Endothelial cell (in vitro differentiated cells): ENCODE results near the gene PLPP1. TPM values are rescaled to one million over a fixed set of nuclear protein-coding genes. Genes with fewer than 3 reads are reported as not detected.

Experiments
- DNase-seq: peaks from one replicate; pipeline ENCODE4 v3.0.0; 2021; ENCODE audit warnings: low spot score
- H3K27ac Mint-ChIP-seq: one replicate; pipeline ENCODE4 v1.8.0; 2021; ENCODE audit warnings: mixed read lengths, inconsistent platforms; ENCODE audit not compliant: unreplicated experiment
- H3K27me3 Mint-ChIP-seq: one replicate; pipeline ENCODE4 v1.8.0; 2021; ENCODE audit warnings: mild to moderate bottlenecking, moderate library complexity, mixed read lengths, inconsistent platforms; ENCODE audit not compliant: unreplicated experiment
- H3K36me3 Mint-ChIP-seq: one replicate; pipeline ENCODE4 v1.8.0; 2021; ENCODE audit warnings: mild to moderate bottlenecking, low read depth, mixed read lengths, inconsistent platforms; ENCODE audit not compliant: unreplicated experiment
- H3K4me1 Mint-ChIP-seq: one replicate; pipeline ENCODE4 v1.8.0; 2021; ENCODE audit warnings: mild to moderate bottlenecking, mixed read lengths, inconsistent platforms; ENCODE audit not compliant: unreplicated experiment
- H3K4me3 Mint-ChIP-seq: one replicate; pipeline ENCODE4 v1.8.0; 2021; ENCODE audit warnings: mild to moderate bottlenecking, mixed read lengths, inconsistent platforms; ENCODE audit not compliant: unreplicated experiment
- H3K9me3 Mint-ChIP-seq: one replicate; pipeline ENCODE4 v1.8.0; 2021; ENCODE audit warnings: mixed read lengths, inconsistent platforms; ENCODE audit not compliant: unreplicated experiment
- total RNA-seq: library from RNA; stranded (reverse); fragmentation: NEBNext Ultra II Directional; extraction: Animal tissue kit (Norgen Biotek cat#: 25700); gene quantifications from one replicate; pipeline ENCODE4 v1.2.1, GENCODE V29; 2021; ENCODE audit not compliant: unreplicated experiment
- TF ChIP-seq, protein P1 (sequence below): fragments of 200-600 bp; sonication (generic); IDR thresholded peaks from one replicate; pipeline ENCODE4 v1.5.0; 2021; ENCODE audit warnings: antibody characterized with exemption; ENCODE audit not compliant: unreplicated experiment

The PLPP1 gene
- total RNA-seq, 1 donor from 2014 or later: 11.3 TPM

DNA sequence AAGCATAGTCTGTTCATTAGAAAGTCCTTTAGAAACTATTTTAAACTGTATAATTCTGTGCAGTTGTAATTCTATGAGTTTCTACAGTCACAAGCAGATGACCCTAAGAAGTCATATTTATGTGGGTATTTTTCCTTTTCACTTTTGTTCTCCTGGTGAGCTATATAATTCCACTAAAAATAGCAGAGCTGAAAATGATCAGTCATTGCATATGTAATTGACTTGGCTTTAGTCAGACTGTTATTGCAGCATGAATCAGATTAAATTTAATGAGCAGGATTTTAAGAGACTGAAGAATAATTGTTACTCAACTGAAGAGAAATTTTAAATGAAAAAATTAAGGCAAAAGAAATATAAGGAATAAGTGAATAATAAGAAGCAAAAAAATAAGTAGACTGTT is 118.5 kb downstream of the PLPP1 start:
- H3K4me1 Mint-ChIP-seq: no peaks in the 10 kb centered on the region
- no peak overlapping the region for H3K27ac Mint-ChIP-seq
- H3K9me3 Mint-ChIP-seq: no peaks in the 10 kb centered on the region
- no peak for DNase-seq
- H3K4me3 Mint-ChIP-seq: no peak overlapping the region
- TF ChIP-seq, protein P1, sequence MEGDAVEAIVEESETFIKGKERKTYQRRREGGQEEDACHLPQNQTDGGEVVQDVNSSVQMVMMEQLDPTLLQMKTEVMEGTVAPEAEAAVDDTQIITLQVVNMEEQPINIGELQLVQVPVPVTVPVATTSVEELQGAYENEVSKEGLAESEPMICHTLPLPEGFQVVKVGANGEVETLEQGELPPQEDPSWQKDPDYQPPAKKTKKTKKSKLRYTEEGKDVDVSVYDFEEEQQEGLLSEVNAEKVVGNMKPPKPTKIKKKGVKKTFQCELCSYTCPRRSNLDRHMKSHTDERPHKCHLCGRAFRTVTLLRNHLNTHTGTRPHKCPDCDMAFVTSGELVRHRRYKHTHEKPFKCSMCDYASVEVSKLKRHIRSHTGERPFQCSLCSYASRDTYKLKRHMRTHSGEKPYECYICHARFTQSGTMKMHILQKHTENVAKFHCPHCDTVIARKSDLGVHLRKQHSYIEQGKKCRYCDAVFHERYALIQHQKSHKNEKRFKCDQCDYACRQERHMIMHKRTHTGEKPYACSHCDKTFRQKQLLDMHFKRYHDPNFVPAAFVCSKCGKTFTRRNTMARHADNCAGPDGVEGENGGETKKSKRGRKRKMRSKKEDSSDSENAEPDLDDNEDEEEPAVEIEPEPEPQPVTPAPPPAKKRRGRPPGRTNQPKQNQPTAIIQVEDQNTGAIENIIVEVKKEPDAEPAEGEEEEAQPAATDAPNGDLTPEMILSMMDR: no peak
- H3K36me3 Mint-ChIP-seq: peaks cover 3% of the 10 kb centered on the region
- no peaks in the 10 kb centered on the region for H3K27me3 Mint-ChIP-seq

DNA sequence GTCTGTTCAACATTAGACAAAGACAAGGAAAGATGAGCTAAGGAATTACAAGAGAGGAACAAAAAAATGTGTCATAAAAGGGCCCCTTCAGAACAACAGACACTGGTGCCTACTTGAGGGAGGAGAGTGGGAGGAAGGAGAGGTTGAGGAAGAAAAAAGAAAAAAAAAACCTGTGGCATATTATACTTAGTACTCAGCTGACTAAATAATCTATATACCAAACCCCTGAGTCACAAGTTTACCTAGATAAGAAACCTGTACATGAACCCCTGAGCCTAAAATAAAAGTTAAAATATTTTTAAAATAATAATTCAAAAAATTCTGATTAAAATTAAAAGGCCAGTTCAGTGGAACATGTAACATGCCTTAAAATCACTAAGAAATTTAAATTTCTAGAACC is 119.7 kb downstream of the PLPP1 start:
- TF ChIP-seq, protein P1: no peak
- Mint-ChIP-seq H3K27ac (no peak overlapping the region), H3K9me3 (no peaks in the 10 kb centered on the region), H3K4me1 (no peaks in the 10 kb centered on the region), H3K4me3 (no peak overlapping the region), H3K27me3 (no peaks in the 10 kb centered on the region), H3K36me3 (peaks cover 3% of the 10 kb centered on the region)
- DNase-seq: no peak

DNA sequence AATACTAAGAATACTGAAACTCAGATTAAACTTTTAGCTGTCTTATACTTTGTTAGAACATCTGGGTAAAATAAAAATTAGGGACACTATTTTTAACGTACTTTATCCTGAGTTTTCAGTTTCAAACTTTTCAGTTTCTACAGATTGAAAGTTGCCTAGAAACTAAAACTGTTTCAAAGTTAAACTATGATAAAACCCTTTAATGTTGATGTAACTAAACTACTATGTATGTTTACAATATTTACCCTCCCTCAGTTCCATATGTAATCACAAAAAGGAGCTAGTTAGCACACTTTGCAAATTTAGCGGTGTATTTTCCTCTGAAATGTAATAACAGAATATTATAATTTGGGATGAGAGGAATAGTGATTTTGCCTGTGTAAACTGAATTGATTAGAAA is 121.1 kb downstream of the PLPP1 start:
- Mint-ChIP-seq H3K36me3 (peaks cover 3% of the 10 kb centered on the region), H3K27ac (no peak overlapping the region), H3K27me3 (no peaks in the 10 kb centered on the region), H3K9me3 (no peaks in the 10 kb centered on the region), H3K4me3 (no peak overlapping the region), H3K4me1 (no peaks in the 10 kb centered on the region)
- TF ChIP-seq, protein P1: no peak
- no peak for DNase-seq

DNA sequence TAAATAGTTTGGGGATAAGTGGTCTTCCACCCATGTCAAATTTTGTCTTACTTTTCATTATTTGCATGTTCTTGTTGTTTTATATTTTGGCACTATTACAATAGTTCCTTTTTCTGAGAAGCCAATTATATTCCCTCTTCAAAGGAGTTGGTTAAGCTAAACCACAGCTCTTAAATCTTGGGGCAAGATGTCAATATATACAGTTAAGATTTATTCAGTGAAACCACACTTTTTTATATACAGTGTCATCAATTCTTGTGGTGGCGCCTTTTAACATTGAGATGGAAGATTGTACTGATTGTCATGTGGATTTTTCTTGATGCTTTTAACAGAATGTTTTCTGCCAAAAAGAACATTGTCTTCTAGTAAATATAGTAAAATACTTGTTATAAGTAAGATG is 122.9 kb downstream of the PLPP1 start:
- H3K9me3 Mint-ChIP-seq: no peaks in the 10 kb centered on the region
- H3K27me3 Mint-ChIP-seq: no peaks in the 10 kb centered on the region
- TF ChIP-seq, protein P1: no peak
- no peak overlapping the region for H3K4me3 Mint-ChIP-seq
- H3K36me3 Mint-ChIP-seq: peaks cover 3% of the 10 kb centered on the region
- no peaks in the 10 kb centered on the region for H3K4me1 Mint-ChIP-seq
- H3K27ac Mint-ChIP-seq: no peak overlapping the region
- no peak for DNase-seq

DNA sequence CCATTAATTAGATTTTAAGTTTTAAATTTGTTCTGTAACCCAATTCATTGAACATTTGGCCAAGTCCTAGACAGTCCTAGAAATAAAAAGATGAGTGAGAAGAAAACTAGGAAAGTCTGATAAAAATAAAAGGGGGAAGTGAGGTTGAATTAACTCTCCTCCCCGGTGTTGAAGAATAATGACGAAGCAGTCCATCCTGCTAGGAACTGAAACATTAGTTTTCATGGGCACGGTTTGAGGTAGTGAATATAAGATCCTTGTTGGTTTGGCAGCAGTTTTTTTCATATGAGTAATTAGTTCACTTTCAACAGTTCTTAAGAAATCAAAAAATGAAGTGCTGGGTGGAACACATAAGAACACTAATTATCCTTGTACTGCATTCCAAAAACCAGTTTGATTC is 123.9 kb downstream of the PLPP1 start:
- Mint-ChIP-seq H3K9me3 (no peaks in the 10 kb centered on the region), H3K4me1 (no peaks in the 10 kb centered on the region), H3K4me3 (no peak overlapping the region), H3K27ac (no peak overlapping the region), H3K27me3 (no peaks in the 10 kb centered on the region), H3K36me3 (peaks cover 3% of the 10 kb centered on the region)
- no peak for DNase-seq
- TF ChIP-seq, protein P1: no peak
